HEK293 (cell line): ENCODE data around the gene UNC80.

Experiments
- CTCF ChIA-PET: fragments of 350-600 bp; formaldehyde crosslinking; extraction: SDS; loops from one replicate; lab custom pipeline; 2021; ENCODE audit warnings: antibody characterized with exemption; lab: Yijun Ruan, JAX
- POLR2A ChIA-PET: fragments of 300-600 bp; formaldehyde crosslinking; extraction: SDS; loops from one replicate; lab custom pipeline; 2020; ENCODE audit warnings: antibody characterized with exemption, inconsistent platforms; lab: Yijun Ruan, JAX
- H3K27ac ChIP-seq: fragments of 200-500 bp; sonication (Bioruptor generic); 2 replicates; pipeline ENCODE4 v1.5.1; 2014; ENCODE audit warnings: low read depth, low read length, control low read depth, inconsistent platforms; ENCODE audit errors: extremely low read depth
- H3K36me3 ChIP-seq, 2 experiments: fragments of 200-500 bp in 1 of 2; sonication (Bioruptor generic) in 1 of 2; 1 replicate in 1 of 2; 2 replicates in 1 of 2; pipeline ENCODE4 v1.5.1; 2014 to 2017; ENCODE audit warnings: inconsistent platforms in 2 of 2, low read length in 2 of 2; ENCODE audit not compliant: control insufficient read depth in 2 of 2, insufficient read depth in 1 of 2
- H3K4me1 ChIP-seq: fragments of 200-500 bp; sonication (Bioruptor generic); 2 replicates; pipeline ENCODE4 v1.5.1; 2014; ENCODE audit warnings: mild to moderate bottlenecking, low read length, inconsistent platforms; ENCODE audit not compliant: control insufficient read depth, insufficient read depth
- H3K4me3 ChIP-seq: 2 replicates; pipeline ENCODE4 v1.5.1; 2011; ENCODE audit warnings: low read depth, mild to moderate bottlenecking, control low read depth, low read length, moderate library complexity
- H3K9me3 ChIP-seq: fragments of 200-500 bp; sonication (Bioruptor generic); 2 replicates; pipeline ENCODE4 v1.5.1; 2014; ENCODE audit warnings: low read depth, low read length, inconsistent platforms; ENCODE audit not compliant: control insufficient read depth, insufficient read depth
- GLIS2 ChIP-seq: fragments of 450-650 bp; formaldehyde crosslinking; IDR thresholded peaks from 2 replicates; pipeline ENCODE4 v1.5.1; 2016; ENCODE audit warnings: missing biosample characterization, missing genetic modification characterization
- KLF7 ChIP-seq: fragments of 450-650 bp; formaldehyde crosslinking; IDR thresholded peaks from 2 replicates; pipeline ENCODE4 v1.5.1; 2016; ENCODE audit warnings: missing biosample characterization, missing genetic modification characterization, borderline replicate concordance
- KLF8 ChIP-seq: fragments of 450-650 bp; formaldehyde crosslinking; IDR thresholded peaks from 2 replicates; pipeline ENCODE4 v1.5.1; 2016; ENCODE audit warnings: missing biosample characterization, missing genetic modification characterization
- SCRT2 ChIP-seq: fragments of 450-650 bp; formaldehyde crosslinking; IDR thresholded peaks from 2 replicates; pipeline ENCODE4 v1.5.1; 2016; ENCODE audit warnings: missing biosample characterization, missing genetic modification characterization
- ZBTB1 ChIP-seq: fragments of 450-650 bp; formaldehyde crosslinking; IDR thresholded peaks from 2 replicates; pipeline ENCODE4 v1.5.1; 2016; ENCODE audit warnings: missing biosample characterization, missing genetic modification characterization
- ZIC2 ChIP-seq: fragments of 450-650 bp; formaldehyde crosslinking; IDR thresholded peaks from 2 replicates; pipeline ENCODE4 v1.5.1; 2016; ENCODE audit warnings: missing biosample characterization, missing genetic modification characterization
- ZNF140 ChIP-seq: fragments of 450-650 bp; formaldehyde crosslinking; IDR thresholded peaks from 2 replicates; pipeline ENCODE4 v1.5.1; 2016; ENCODE audit warnings: missing biosample characterization, missing genetic modification characterization
- ZNF16 ChIP-seq: fragments of 450-650 bp; formaldehyde crosslinking; IDR thresholded peaks from 2 replicates; pipeline ENCODE4 v1.5.1; 2016; ENCODE audit warnings: low read depth, missing biosample characterization, missing genetic modification characterization
- ZNF302 ChIP-seq: fragments of 450-650 bp; formaldehyde crosslinking; IDR thresholded peaks from 2 replicates; pipeline ENCODE4 v1.5.1; 2016; ENCODE audit warnings: missing biosample characterization, missing genetic modification characterization, low read depth
- ZNF555 ChIP-seq: fragments of 450-650 bp; formaldehyde crosslinking; conservative IDR thresholded peaks from 2 replicates; pipeline ENCODE4 v1.5.1; 2017; ENCODE audit warnings: missing biosample characterization, mild to moderate bottlenecking, missing genetic modification characterization, inconsistent platforms
- ZNF571 ChIP-seq: fragments of 450-650 bp; formaldehyde crosslinking; IDR thresholded peaks from 2 replicates; pipeline ENCODE4 v1.5.0; 2017; ENCODE audit warnings: missing biosample characterization, missing genetic modification characterization
- ZNF677 ChIP-seq: fragments of 450-650 bp; IDR thresholded peaks from 2 replicates; pipeline ENCODE4 v1.5.0; 2018; ENCODE audit warnings: missing biosample characterization, mild to moderate bottlenecking, missing genetic modification characterization, moderate library complexity
- ZNF76 ChIP-seq: fragments of 450-650 bp; formaldehyde crosslinking; IDR thresholded peaks from 2 replicates; pipeline ENCODE4; 2016; ENCODE audit warnings: low read depth, missing biosample characterization, missing genetic modification characterization, borderline replicate concordance
- TF ChIP-seq, protein P1 (sequence below): fragments of 450-650 bp; formaldehyde crosslinking; IDR thresholded peaks from 2 replicates; pipeline ENCODE4 v1.5.1; 2016; ENCODE audit warnings: missing biosample characterization, missing genetic modification characterization
- TF ChIP-seq, protein P2 (sequence below): fragments of 450-650 bp; formaldehyde crosslinking; IDR thresholded peaks from 2 replicates; pipeline ENCODE4 v1.5.1; 2017; ENCODE audit warnings: missing biosample characterization, missing genetic modification characterization
- TF ChIP-seq, protein P3 (sequence below): fragments of 450-650 bp; formaldehyde crosslinking; IDR thresholded peaks from 2 replicates; pipeline ENCODE4 v1.5.1; 2016; ENCODE audit warnings: missing biosample characterization, missing genetic modification characterization
- TF ChIP-seq, protein P4 (sequence below): fragments of 450-650 bp; formaldehyde crosslinking; IDR thresholded peaks from 2 replicates; pipeline ENCODE4 v1.5.1; 2016; ENCODE audit warnings: missing biosample characterization, missing genetic modification characterization
- TF ChIP-seq, protein P5 (sequence below): fragments of 450-650 bp; formaldehyde crosslinking; IDR thresholded peaks from 2 replicates; pipeline ENCODE4 v1.5.1; 2016; ENCODE audit warnings: missing biosample characterization, missing genetic modification characterization
- TF ChIP-seq, protein P6 (sequence below): fragments of 450-650 bp; formaldehyde crosslinking; IDR thresholded peaks from 2 replicates; pipeline ENCODE4 v1.5.1; 2016; ENCODE audit warnings: missing biosample characterization, missing genetic modification characterization
- TF ChIP-seq, protein P7 (sequence below): fragments of 450-650 bp; formaldehyde crosslinking; IDR thresholded peaks from 2 replicates; pipeline ENCODE4 v1.5.1; 2017; ENCODE audit warnings: missing biosample characterization, mild to moderate bottlenecking, missing genetic modification characterization, moderate library complexity
- TF ChIP-seq, protein P8 (sequence below): fragments of 450-650 bp; formaldehyde crosslinking; IDR thresholded peaks from 2 replicates; pipeline ENCODE4 v1.5.1; 2017; ENCODE audit warnings: missing biosample characterization, missing genetic modification characterization

Gene UNC80

DNA sequence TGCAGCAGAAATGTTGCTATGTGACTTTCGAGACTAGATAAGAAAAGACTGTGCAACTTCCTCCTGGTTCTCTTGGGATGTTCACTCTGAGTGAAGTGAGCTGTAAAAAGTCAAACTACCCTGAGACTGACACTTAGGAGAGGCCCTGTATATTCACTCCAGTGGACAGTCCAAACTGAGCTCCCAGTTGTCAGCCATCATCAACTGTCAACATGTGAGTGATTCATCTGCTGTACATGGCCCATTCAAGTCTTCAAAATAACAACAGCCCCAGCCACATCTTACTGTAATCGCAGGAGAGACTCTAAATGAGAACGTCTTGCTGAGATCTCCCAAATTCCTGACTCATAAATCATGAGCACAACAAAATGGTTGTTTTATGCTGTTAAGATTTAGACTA lies 8.5 kb upstream of the UNC80 start (continued):
- TF ChIP-seq, protein P1, sequence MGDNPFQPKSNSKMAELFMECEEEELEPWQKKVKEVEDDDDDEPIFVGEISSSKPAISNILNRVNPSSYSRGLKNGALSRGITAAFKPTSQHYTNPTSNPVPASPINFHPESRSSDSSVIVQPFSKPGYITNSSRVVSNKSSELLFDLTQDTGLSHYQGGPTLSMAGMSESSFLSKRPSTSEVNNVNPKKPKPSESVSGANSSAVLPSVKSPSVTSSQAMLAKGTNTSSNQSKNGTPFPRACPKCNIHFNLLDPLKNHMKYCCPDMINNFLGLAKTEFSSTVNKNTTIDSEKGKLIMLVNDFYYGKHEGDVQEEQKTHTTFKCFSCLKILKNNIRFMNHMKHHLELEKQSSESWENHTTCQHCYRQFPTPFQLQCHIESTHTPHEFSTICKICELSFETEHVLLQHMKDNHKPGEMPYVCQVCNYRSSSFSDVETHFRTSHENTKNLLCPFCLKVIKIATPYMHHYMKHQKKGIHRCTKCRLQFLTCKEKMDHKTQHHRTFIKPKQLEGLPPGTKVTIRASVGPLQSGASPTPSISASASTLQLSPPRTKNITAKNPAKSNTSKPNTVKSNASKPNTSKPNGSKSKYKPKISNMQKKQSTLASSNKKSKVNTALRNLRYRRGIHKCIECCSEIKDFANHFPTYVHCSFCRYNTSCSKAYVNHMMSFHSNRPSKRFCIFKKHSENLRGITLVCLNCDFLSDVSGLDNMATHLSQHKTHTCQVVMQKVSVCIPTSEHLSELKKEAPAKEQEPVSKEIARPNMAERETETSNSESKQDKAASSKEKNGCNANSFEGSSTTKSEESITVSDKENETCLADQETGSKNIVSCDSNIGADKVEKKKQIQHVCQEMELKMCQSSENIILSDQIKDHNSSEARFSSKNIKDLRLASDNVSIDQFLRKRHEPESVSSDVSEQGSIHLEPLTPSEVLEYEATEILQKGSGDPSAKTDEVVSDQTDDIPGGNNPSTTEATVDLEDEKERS, result no peak
- TF ChIP-seq ZBTB1 (tag by site-specific recombination) (no peak), ZNF302 (tag by site-specific recombination) (no peak), ZIC2 (tag by site-specific recombination) (no peak), KLF8 (tag by site-specific recombination) (no peak), GLIS2 (no peak), ZNF140 (tag by site-specific recombination) (no peak)
- TF ChIP-seq, protein P2, sequence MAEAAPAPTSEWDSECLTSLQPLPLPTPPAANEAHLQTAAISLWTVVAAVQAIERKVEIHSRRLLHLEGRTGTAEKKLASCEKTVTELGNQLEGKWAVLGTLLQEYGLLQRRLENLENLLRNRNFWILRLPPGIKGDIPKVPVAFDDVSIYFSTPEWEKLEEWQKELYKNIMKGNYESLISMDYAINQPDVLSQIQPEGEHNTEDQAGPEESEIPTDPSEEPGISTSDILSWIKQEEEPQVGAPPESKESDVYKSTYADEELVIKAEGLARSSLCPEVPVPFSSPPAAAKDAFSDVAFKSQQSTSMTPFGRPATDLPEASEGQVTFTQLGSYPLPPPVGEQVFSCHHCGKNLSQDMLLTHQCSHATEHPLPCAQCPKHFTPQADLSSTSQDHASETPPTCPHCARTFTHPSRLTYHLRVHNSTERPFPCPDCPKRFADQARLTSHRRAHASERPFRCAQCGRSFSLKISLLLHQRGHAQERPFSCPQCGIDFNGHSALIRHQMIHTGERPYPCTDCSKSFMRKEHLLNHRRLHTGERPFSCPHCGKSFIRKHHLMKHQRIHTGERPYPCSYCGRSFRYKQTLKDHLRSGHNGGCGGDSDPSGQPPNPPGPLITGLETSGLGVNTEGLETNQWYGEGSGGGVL (tag by site-specific recombination), result no peak
- TF ChIP-seq, all 188 proteins: peak for 0

DNA sequence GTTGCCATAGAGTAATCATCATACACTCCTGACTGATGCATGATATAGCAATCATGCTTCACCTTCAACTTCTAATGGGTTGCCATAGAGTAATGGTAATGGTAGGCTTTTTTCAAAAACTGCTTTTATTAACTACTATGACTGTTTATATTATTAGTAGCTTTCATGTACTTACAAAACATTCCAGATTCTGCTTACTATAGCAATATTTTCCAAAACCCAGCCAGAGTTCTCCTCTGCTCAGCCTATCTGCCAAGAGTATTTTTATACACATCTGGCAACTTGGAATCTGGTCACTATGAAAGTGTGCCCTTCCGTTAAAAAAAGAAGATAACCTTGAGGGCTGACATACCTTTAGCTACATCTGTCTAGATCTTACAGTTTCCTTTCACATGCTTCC lies 5.0 kb upstream of the UNC80 start:
- Histone ChIP-seq H3K27ac (no peak overlapping the region), H3K36me3 (no peaks in the 10 kb centered on the region), H3K4me1 (no peaks in the 10 kb centered on the region), H3K4me3 (no peak overlapping the region), H3K9me3 (no peaks in the 10 kb centered on the region)
- ChIA-PET CTCF (interaction anchor here (0.7 to 1.1 kb wide), 2 partner anchors 194 to 230 kb away, joined by 3 read pairs; no protein-coding TSS in a partner anchor), POLR2A (no interaction called here)
- TF ChIP-seq ZNF76 (tag by site-specific recombination), result no peak
- TF ChIP-seq, protein P3, sequence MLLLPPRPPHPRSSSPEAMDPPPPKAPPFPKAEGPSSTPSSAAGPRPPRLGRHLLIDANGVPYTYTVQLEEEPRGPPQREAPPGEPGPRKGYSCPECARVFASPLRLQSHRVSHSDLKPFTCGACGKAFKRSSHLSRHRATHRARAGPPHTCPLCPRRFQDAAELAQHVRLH (tag by site-specific recombination), result no peak
- TF ChIP-seq, protein P4, sequence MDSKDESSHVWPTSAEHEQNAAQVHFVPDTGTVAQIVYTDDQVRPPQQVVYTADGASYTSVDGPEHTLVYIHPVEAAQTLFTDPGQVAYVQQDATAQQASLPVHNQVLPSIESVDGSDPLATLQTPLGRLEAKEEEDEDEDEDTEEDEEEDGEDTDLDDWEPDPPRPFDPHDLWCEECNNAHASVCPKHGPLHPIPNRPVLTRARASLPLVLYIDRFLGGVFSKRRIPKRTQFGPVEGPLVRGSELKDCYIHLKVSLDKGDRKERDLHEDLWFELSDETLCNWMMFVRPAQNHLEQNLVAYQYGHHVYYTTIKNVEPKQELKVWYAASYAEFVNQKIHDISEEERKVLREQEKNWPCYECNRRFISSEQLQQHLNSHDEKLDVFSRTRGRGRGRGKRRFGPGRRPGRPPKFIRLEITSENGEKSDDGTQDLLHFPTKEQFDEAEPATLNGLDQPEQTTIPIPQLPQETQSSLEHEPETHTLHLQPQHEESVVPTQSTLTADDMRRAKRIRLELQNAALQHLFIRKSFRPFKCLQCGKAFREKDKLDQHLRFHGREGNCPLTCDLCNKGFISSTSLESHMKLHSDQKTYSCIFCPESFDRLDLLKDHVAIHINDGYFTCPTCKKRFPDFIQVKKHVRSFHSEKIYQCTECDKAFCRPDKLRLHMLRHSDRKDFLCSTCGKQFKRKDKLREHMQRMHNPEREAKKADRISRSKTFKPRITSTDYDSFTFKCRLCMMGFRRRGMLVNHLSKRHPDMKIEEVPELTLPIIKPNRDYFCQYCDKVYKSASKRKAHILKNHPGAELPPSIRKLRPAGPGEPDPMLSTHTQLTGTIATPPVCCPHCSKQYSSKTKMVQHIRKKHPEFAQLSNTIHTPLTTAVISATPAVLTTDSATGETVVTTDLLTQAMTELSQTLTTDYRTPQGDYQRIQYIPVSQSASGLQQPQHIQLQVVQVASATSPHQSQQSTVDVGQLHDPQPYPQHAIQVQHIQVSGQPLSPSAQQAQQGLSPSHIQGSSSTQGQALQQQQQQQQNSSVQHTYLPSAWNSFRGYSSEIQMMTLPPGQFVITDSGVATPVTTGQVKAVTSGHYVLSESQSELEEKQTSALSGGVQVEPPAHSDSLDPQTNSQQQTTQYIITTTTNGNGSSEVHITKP (tag by site-specific recombination), result no peak
- no peak for TF ChIP-seq ZNF16 (tag by site-specific recombination)
- TF ChIP-seq KLF7 (tag by site-specific recombination), result no peak
- TF ChIP-seq, protein P5, sequence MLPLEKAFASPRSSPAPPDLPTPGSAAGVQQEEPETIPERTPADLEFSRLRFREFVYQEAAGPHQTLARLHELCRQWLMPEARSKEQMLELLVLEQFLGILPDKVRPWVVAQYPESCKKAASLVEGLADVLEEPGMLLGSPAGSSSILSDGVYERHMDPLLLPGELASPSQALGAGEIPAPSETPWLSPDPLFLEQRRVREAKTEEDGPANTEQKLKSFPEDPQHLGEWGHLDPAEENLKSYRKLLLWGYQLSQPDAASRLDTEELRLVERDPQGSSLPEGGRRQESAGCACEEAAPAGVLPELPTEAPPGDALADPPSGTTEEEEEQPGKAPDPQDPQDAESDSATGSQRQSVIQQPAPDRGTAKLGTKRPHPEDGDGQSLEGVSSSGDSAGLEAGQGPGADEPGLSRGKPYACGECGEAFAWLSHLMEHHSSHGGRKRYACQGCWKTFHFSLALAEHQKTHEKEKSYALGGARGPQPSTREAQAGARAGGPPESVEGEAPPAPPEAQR, result no peak
- TF ChIP-seq, protein P6, sequence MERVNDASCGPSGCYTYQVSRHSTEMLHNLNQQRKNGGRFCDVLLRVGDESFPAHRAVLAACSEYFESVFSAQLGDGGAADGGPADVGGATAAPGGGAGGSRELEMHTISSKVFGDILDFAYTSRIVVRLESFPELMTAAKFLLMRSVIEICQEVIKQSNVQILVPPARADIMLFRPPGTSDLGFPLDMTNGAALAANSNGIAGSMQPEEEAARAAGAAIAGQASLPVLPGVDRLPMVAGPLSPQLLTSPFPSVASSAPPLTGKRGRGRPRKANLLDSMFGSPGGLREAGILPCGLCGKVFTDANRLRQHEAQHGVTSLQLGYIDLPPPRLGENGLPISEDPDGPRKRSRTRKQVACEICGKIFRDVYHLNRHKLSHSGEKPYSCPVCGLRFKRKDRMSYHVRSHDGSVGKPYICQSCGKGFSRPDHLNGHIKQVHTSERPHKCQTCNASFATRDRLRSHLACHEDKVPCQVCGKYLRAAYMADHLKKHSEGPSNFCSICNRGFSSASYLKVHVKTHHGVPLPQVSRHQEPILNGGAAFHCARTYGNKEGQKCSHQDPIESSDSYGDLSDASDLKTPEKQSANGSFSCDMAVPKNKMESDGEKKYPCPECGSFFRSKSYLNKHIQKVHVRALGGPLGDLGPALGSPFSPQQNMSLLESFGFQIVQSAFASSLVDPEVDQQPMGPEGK (tag by site-specific recombination), result no peak
- TF ChIP-seq ZNF571 (tag by site-specific recombination), result no peak
- TF ChIP-seq SCRT2, result no peak
- TF ChIP-seq ZNF677 (tag by site-specific recombination), result no peak
- TF ChIP-seq, protein P7, sequence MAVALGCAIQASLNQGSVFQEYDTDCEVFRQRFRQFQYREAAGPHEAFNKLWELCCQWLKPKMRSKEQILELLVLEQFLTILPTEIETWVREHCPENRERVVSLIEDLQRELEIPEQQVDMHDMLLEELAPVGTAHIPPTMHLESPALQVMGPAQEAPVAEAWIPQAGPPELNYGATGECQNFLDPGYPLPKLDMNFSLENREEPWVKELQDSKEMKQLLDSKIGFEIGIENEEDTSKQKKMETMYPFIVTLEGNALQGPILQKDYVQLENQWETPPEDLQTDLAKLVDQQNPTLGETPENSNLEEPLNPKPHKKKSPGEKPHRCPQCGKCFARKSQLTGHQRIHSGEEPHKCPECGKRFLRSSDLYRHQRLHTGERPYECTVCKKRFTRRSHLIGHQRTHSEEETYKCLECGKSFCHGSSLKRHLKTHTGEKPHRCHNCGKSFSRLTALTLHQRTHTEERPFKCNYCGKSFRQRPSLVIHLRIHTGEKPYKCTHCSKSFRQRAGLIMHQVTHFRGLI (tag by site-specific recombination), result no peak
- TF ChIP-seq KLF8 (tag by site-specific recombination), result no peak
- no peak for TF ChIP-seq ZNF555
- TF ChIP-seq, protein P8, sequence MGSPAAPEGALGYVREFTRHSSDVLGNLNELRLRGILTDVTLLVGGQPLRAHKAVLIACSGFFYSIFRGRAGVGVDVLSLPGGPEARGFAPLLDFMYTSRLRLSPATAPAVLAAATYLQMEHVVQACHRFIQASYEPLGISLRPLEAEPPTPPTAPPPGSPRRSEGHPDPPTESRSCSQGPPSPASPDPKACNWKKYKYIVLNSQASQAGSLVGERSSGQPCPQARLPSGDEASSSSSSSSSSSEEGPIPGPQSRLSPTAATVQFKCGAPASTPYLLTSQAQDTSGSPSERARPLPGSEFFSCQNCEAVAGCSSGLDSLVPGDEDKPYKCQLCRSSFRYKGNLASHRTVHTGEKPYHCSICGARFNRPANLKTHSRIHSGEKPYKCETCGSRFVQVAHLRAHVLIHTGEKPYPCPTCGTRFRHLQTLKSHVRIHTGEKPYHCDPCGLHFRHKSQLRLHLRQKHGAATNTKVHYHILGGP (tag by site-specific recombination), result no peak
